Lower leg skin (tissue), 3 donors: Measurements from ENCODE around the gene LYPD8.

Experiments
- POLR2A ChIP-seq, 2 donors: fragments of 450-650 bp; IDR thresholded peaks; one replicate each; pipeline ENCODE4 v1.6.1; 2016 to 2017; ENCODE audit warnings: antibody characterized with exemption in 2 of 2, mild to moderate bottlenecking in 1 of 2, moderate library complexity in 1 of 2
- TF ChIP-seq, protein P1 (sequence below), 3 donors: fragments of 450-650 bp; IDR thresholded peaks; one replicate each; pipeline ENCODE4 v1.5.1; 2016; ENCODE audit warnings: antibody characterized with exemption in 3 of 3, mild to moderate bottlenecking in 3 of 3, moderate library complexity in 2 of 3

DNA sequence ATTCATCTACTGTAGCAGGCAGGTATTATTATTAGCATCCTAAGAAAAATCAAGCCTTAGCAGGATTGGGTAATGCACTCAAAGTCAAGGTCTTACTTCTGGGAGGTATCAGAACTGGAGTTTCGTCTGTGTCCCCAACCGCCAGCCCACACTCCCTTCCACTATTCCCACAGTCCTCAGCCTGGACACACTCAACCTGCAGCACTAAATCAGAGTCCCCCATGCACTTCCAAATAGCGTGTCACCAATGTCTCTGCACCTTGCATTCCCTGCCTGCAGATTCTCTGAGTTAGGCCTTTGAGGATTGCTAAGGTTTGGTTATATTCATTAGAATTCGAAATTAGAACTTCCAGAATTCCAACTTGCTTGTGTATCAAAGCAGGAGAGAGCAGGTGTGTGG lies 3.9 kb downstream of the LYPD8 start:
- TF ChIP-seq, protein P1, sequence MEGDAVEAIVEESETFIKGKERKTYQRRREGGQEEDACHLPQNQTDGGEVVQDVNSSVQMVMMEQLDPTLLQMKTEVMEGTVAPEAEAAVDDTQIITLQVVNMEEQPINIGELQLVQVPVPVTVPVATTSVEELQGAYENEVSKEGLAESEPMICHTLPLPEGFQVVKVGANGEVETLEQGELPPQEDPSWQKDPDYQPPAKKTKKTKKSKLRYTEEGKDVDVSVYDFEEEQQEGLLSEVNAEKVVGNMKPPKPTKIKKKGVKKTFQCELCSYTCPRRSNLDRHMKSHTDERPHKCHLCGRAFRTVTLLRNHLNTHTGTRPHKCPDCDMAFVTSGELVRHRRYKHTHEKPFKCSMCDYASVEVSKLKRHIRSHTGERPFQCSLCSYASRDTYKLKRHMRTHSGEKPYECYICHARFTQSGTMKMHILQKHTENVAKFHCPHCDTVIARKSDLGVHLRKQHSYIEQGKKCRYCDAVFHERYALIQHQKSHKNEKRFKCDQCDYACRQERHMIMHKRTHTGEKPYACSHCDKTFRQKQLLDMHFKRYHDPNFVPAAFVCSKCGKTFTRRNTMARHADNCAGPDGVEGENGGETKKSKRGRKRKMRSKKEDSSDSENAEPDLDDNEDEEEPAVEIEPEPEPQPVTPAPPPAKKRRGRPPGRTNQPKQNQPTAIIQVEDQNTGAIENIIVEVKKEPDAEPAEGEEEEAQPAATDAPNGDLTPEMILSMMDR (IDR thresholded peaks at IDR 0.05), result no peak
- no peak for TF ChIP-seq POLR2A (IDR thresholded peaks at IDR 0.05)
